Measurements from ENCODE around the gene TCF4.
A peak's percentile ranks its signal among the peaks of the same experiment; 100 is the strongest.

The TCF4 gene

DNA sequence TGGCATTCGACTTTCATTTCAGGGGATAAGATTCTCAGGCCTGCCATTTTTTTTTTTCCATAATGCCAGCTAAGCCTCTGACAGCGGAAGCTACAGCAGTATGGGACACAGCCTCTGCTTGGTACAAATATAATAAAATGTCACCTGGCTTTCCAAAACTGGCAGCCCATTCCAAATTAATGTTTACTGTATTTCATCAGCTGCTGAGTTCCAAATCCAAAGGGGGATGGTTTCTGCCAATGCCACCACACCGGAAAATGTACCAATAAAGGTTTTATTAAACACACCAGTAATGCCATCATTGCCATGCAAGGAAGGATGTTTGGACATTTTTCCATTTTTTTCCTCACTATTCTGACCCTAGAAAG is 352.9 kb downstream of the TCF4 start:
- TF ChIP-seq, protein P1, sequence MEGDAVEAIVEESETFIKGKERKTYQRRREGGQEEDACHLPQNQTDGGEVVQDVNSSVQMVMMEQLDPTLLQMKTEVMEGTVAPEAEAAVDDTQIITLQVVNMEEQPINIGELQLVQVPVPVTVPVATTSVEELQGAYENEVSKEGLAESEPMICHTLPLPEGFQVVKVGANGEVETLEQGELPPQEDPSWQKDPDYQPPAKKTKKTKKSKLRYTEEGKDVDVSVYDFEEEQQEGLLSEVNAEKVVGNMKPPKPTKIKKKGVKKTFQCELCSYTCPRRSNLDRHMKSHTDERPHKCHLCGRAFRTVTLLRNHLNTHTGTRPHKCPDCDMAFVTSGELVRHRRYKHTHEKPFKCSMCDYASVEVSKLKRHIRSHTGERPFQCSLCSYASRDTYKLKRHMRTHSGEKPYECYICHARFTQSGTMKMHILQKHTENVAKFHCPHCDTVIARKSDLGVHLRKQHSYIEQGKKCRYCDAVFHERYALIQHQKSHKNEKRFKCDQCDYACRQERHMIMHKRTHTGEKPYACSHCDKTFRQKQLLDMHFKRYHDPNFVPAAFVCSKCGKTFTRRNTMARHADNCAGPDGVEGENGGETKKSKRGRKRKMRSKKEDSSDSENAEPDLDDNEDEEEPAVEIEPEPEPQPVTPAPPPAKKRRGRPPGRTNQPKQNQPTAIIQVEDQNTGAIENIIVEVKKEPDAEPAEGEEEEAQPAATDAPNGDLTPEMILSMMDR (conservative IDR thresholded peaks at IDR 0.05; ENCODE audit: low read depth, low read length), result no peak
- no peak for DNase-seq (ENCODE audit: low read depth)
- peak overlapping the region; percentile 37 for H3K4me3 ChIP-seq (ENCODE audit: low read length)

DNA sequence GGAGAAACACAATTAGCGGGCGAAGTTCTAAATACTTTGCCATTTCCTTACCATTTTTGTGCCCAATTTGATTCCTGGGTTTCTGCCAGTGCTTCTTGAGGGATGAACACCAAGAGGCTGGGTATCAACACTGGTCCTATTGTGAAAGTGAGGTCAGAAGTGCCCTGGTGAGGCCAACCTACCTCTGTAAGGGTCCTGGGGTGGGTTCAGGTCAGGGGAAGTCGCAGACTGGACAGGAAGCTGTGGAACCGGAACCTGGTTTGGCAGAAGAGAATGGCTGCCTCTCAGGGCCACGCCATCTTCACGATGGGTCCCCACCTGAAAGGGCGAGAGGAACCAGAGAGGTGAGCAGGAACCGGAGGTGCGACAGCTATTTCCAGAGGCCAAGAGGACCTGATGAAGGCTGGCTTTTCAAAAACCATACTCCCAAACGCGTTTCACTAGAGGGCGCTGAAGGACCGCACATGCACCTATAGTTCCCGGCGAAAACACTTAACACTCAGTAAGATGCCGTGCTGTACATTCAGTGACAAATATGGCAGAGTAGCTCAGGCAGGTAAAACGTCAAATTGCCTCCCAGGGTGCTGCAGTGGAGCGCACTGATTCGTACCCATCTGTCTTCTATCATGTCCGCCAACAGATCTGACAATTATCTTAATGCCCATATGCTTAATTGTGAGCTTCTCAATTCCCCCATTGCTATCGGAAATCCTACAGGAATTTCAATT is 353.5 kb downstream of the TCF4 start:
- TF ChIP-seq, protein P1 (conservative IDR thresholded peaks at IDR 0.05; ENCODE audit: low read depth, low read length), result peak; percentile 92
- H3K4me3 ChIP-seq (ENCODE audit: low read length), result peak overlapping the region; percentile 37
- DNase-seq (ENCODE audit: low read depth), result peak; percentile 55

DNA sequence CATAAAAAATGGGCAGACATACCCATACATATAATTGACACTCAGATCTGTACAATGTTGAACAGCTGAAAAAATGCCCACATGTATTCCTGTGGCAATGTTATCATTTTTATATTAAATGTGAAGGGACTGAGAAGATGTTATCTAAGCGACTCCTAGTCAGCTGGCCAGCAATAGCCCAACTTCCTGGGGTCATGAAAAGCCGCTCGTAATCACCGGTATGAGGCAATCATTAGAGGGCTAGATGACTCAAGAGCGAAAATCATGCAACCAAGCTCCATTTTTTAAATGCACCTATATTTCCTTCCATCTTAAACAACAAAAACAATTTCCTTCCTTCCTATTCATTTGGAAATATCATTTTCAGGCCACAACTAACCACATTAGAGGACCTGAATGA is 354.1 kb downstream of the TCF4 start:
- TF ChIP-seq, protein P1 (conservative IDR thresholded peaks at IDR 0.05; ENCODE audit: low read depth, low read length), result no peak
- no peak for DNase-seq (ENCODE audit: low read depth)
- H3K4me3 ChIP-seq (ENCODE audit: low read length), result no peak overlapping the region

DNA sequence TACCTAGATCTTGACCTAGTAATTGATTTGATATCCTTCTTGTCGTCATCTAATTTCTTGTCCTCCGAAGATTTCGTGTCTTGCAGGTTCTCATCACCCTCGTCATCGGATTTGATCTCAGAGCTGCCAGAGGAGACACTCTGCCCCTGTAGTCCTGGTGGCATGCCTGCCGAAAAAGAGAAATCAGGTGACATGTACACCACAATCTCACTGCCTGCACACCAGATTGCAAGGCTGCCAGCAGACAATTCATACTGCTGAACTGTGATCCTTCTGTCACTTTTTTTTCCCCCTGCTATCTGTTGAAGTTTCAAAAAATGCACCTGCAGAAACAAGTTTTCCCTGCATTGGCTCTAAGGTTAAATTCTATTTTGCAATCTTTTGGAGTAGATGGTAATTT is 355.5 kb downstream of the TCF4 start:
- DNase-seq (ENCODE audit: low read depth), result no peak
- TF ChIP-seq, protein P1 (conservative IDR thresholded peaks at IDR 0.05; ENCODE audit: low read depth, low read length), result no peak
- H3K4me3 ChIP-seq (ENCODE audit: low read length), result no peak overlapping the region

DNA sequence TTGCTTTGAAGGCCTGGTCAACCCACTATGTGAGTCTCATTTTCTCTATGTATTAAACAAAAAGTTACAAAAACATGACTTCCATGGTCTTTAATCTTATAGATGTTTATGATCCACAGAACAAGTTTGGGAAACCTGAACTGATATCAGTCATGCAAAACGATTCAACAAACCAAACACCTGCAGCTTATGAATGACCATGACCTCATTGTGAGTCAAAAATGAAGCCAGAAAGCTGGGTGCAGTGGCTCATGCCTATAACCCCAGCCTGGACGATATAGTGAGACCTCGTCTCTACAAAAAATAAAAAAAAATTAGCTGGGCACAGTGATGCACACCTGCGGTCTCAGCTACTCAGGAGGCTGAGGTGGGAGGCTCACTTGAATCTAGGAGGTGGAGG is 358.3 kb downstream of the TCF4 start:
- H3K4me3 ChIP-seq (ENCODE audit: low read length), result no peak overlapping the region
- no peak for DNase-seq (ENCODE audit: low read depth)
- TF ChIP-seq, protein P1 (conservative IDR thresholded peaks at IDR 0.05; ENCODE audit: low read depth, low read length), result no peak

DNA sequence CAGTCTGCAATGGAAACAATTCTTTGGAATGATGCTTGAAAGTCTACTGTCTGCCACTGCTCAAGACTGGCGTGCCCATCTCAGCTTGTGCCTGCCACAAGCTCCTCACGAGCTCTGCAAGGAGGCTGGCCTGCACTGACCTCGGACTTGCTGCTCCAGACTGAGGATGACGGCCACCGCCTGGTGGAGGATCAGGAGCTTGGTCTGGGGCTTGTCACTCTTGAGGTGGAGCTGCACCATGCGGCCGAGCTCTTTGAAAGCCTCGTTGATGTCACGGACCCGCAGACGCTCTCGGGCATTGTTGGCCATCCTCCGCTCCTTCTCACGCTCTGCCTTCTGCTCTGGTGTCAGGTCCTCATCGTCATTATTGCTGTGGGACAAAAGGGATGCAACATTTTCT is 359.3 kb downstream of the TCF4 start:
- no peak overlapping the region for H3K4me3 ChIP-seq (ENCODE audit: low read length)
- no peak for DNase-seq (ENCODE audit: low read depth)
- TF ChIP-seq, protein P1 (conservative IDR thresholded peaks at IDR 0.05; ENCODE audit: low read depth, low read length), result no peak

DNA sequence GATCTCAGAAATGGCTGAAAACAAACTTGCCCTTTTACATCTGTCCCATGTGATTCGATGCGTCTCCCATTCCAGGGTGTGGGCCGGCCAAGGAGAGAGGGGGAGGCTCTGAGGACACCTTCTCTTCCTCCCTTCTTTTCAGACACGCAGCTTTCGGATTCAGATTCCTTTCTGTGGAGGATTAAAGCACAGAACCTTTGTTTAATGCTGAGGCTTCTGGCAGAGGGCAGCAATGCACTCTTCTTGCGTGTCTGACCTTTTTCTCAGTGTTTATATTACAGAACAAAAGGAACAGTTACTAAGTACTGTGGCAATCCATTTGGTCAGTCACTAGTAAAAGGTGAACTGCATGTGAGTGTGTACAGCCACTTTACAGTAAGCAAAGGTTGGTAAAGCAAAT is 359.8 kb downstream of the TCF4 start:
- TF ChIP-seq, protein P1 (conservative IDR thresholded peaks at IDR 0.05; ENCODE audit: low read depth, low read length), result peak; percentile 9
- no peak overlapping the region for H3K4me3 ChIP-seq (ENCODE audit: low read length)
- no peak for DNase-seq (ENCODE audit: low read depth)
